Keratinocyte (primary cell): ENCODE data around the gene BLCAP. TPM values are rescaled to one million over a fixed set of nuclear protein-coding genes. Genes with fewer than 3 reads are reported as not detected.
"Not testable (repeated sequence)": the region's sequence is repeated elsewhere in the genome, so short reads cannot be mapped to it uniquely, and the experiment has no call there.

Experiments
- DNase-seq: peaks from one replicate; pipeline ENCODE4 v3.0.0-alpha.2; 2011; ENCODE audit warnings: low read depth, missing footprints, low spot score
- FAIRE-seq: peaks from 2 replicates; lab custom pipeline; 2011; peaks lifted over from hg19 to GRCh38; lab: Jason Lieb, UNC
- H2AFZ ChIP-seq: 2 replicates; pipeline ENCODE4 v1.6.0; 2012; ENCODE audit warnings: low read length, control low read depth, inconsistent platforms; ENCODE audit not compliant: control insufficient read depth
- H3K27ac ChIP-seq: 2 replicates; pipeline ENCODE4 v1.5.1; 2011; ENCODE audit warnings: low read length; ENCODE audit not compliant: control insufficient read depth, insufficient read depth
- H3K27me3 ChIP-seq: 3 replicates; pipeline ENCODE4 v1.6.0; 2011; ENCODE audit warnings: low read length; ENCODE audit not compliant: control insufficient read depth, insufficient read depth; ENCODE audit errors: extremely low read depth
- H3K36me3 ChIP-seq, 2 experiments: 2 replicates in 1 of 2; 3 replicates in 1 of 2; pipeline ENCODE4 v1.5.1; 2011; ENCODE audit warnings: low read length in 2 of 2, mild to moderate bottlenecking in 1 of 2; ENCODE audit not compliant: control insufficient read depth in 2 of 2, insufficient read depth in 2 of 2; ENCODE audit errors: extremely low read depth in 1 of 2
- H3K4me1 ChIP-seq: 3 replicates; pipeline ENCODE4 v1.5.1; 2011; ENCODE audit warnings: low read length; ENCODE audit not compliant: control insufficient read depth, insufficient read depth; ENCODE audit errors: extremely low read depth
- H3K4me2 ChIP-seq: 3 replicates; pipeline ENCODE4 v1.6.0; 2011; ENCODE audit warnings: low read depth, low read length; ENCODE audit not compliant: control insufficient read depth, insufficient read depth; ENCODE audit errors: extremely low read depth
- H3K4me3 ChIP-seq, 3 experiments: fragments of 200-600 bp in 1 of 3; sonication (generic) in 1 of 3; 2 replicates in 2 of 3; 3 replicates in 1 of 3; pipeline ENCODE4 v1.5.1; 2011 to 2016; ENCODE audit warnings: low read length in 3 of 3, mild to moderate bottlenecking in 3 of 3, control low read depth in 2 of 3, inconsistent platforms in 1 of 3, low read depth in 1 of 3, mixed read lengths in 1 of 3, mixed run types in 1 of 3, moderate library complexity in 1 of 3; ENCODE audit not compliant: control insufficient read depth in 2 of 3, insufficient read depth in 2 of 3; ENCODE audit errors: extremely low read depth in 1 of 3
- H3K79me2 ChIP-seq: 2 replicates; pipeline ENCODE4 v1.6.0; 2012; ENCODE audit warnings: low read length; ENCODE audit not compliant: control insufficient read depth, insufficient read depth
- H3K9ac ChIP-seq: 3 replicates; pipeline ENCODE4 v1.6.0; 2011; ENCODE audit warnings: low read length; ENCODE audit not compliant: control insufficient read depth, insufficient read depth; ENCODE audit errors: extremely low read depth
- H3K9me1 ChIP-seq: 3 replicates; pipeline ENCODE4 v1.6.0; 2011; ENCODE audit warnings: low read length; ENCODE audit not compliant: control insufficient read depth, insufficient read depth; ENCODE audit errors: extremely low read depth
- H3K9me3 ChIP-seq: 2 replicates; pipeline ENCODE4 v1.5.1; 2012; ENCODE audit warnings: low read depth, low read length; ENCODE audit not compliant: control insufficient read depth
- H4K20me1 ChIP-seq: 3 replicates; pipeline ENCODE4 v1.6.0; 2011; ENCODE audit warnings: low read length; ENCODE audit not compliant: control insufficient read depth, insufficient read depth; ENCODE audit errors: extremely low read depth
- CTCF ChIP-seq, 3 experiments: IDR thresholded peaks in 1 of 3; conservative IDR thresholded peaks in 1 of 3; optimal IDR thresholded peaks in 1 of 3; 2 replicates in 2 of 3; 3 replicates in 1 of 3; pipeline versions ENCODE3 to v1.5.1; 2011; ENCODE audit warnings: low read length in 3 of 3, mild to moderate bottlenecking in 3 of 3, moderate library complexity in 2 of 3, control low read depth in 1 of 3, inconsistent platforms in 1 of 3; ENCODE audit not compliant: insufficient read depth in 2 of 3; ENCODE audit errors: extremely low read depth in 1 of 3
- EZH2 ChIP-seq: IDR thresholded peaks from one replicate; pipeline ENCODE4 v1.6.1; 2012; ENCODE audit warnings: inconsistent platforms, mild to moderate bottlenecking, low read length, moderate library complexity
- dilution Hi-C: fragments of 300-500 bp; cut with MboI; formaldehyde crosslinking; loops from one replicate; pipeline ENCODE4 v1.7.0; 2020; ENCODE audit warnings: low sequenced_read_pairs; ENCODE audit not compliant: extremely low pct_ligation_motif_present
- polyA plus RNA-seq, 5 experiments: library from polyadenylated mRNA; depleted of rRNA in 3 of 5; stranded (reverse) in 3 of 5; stranded (forward) in 1 of 5; unstranded in 1 of 5; fragments of >200 nt; gene quantifications; 1 replicate in 1 of 5; 2 replicates in 3 of 5; 3 replicates in 1 of 5; pipeline versions ENCODE4 v1.2.1 to v1.2.3, GENCODE V29; 2011 to 2012; ENCODE audit warnings: missing spikeins in 2 of 5, low read depth in 1 of 5, low replicate concordance in 1 of 5

The BLCAP gene
- polyA plus RNA-seq, 1 donor (not counting 4 experiments of a cell fraction or from before 2014, with no cell fraction given): 209 TPM

GRCh38 chr20:37492096-37492625, 35.5 kb downstream of the BLCAP start:
- no peaks in the 10 kb centered on the region for H3K4me1 ChIP-seq
- dilution Hi-C loops: loop anchor here (25.0 kb wide), 1 partner anchor 230 kb away; the partner anchor contains the start of gene GHRH
- no peaks in the 10 kb centered on the region for H4K20me1 ChIP-seq
- no peak overlapping the region for H3K4me2 ChIP-seq
- no peak overlapping the region for H2AFZ ChIP-seq
- no peaks in the 10 kb centered on the region for H3K79me2 ChIP-seq
- H3K36me3 ChIP-seq: peaks cover 0 to 9% of the 10 kb centered on the region in 2 experiments
- TF ChIP-seq EZH2 (no peak), CTCF (optimal IDR thresholded peaks at IDR 0.05 in 1 of 3, IDR thresholded peaks at IDR 0.05 in 1 of 3, conservative IDR thresholded peaks at IDR 0.05 in 1 of 3; ENCODE audit: extremely low read depth in 1 of 3, insufficient read depth in 2 of 3, low read length in 3 of 3) (no peak)
- no peak overlapping the region for H3K9ac ChIP-seq
- H3K4me3 ChIP-seq: no peak overlapping the region
- no peaks in the 10 kb centered on the region for H3K9me1 ChIP-seq
- H3K9me3 ChIP-seq: no peaks in the 10 kb centered on the region
- FAIRE-seq (no peak), DNase-seq (no peak)
- no peak overlapping the region for H3K27ac ChIP-seq
- H3K27me3 ChIP-seq: no peaks in the 10 kb centered on the region

- no peaks in the 10 kb centered on the region for H3K79me2 ChIP-seq
- H4K20me1 ChIP-seq: no peaks in the 10 kb centered on the region
- H3K9me1 ChIP-seq: no peaks in the 10 kb centered on the region
- TF ChIP-seq EZH2 (no peak), CTCF (optimal IDR thresholded peaks at IDR 0.05 in 1 of 3, IDR thresholded peaks at IDR 0.05 in 1 of 3, conservative IDR thresholded peaks at IDR 0.05 in 1 of 3; ENCODE audit: extremely low read depth in 1 of 3, insufficient read depth in 2 of 3, low read length in 3 of 3) (no peak)
- no peaks in the 10 kb centered on the region for H3K4me1 ChIP-seq
- H3K27ac ChIP-seq: no peak overlapping the region
- no peak overlapping the region for H2AFZ ChIP-seq
- H3K4me3 ChIP-seq: no peak overlapping the region
- no peak overlapping the region for H3K9ac ChIP-seq
- H3K27me3 ChIP-seq: peaks cover 1% of the 10 kb centered on the region
- no peaks in the 10 kb centered on the region for H3K9me3 ChIP-seq
- FAIRE-seq (no peak), DNase-seq (no peak)
- peaks cover 0 to 9% of the 10 kb centered on the region in 2 experiments for H3K36me3 ChIP-seq
- dilution Hi-C loops: loop anchor here (25.0 kb wide), 1 partner anchor 229 kb away; the partner anchor contains the start of gene GHRH
- no peak overlapping the region for H3K4me2 ChIP-seq
Observed at GRCh38 chr20:37490663-37491350, 36.9 kb downstream of the BLCAP start.

GRCh38 chr20:37486209-37486608, 41.5 kb downstream of the BLCAP start:
- not testable (repeated sequence) for DNase-seq, H3K4me3 ChIP-seq, H3K79me2 ChIP-seq, H3K27ac ChIP-seq, FAIRE-seq, H3K27me3 ChIP-seq, H3K9me1 ChIP-seq, H4K20me1 ChIP-seq, H3K4me2 ChIP-seq, H3K4me1 ChIP-seq, H3K9me3 ChIP-seq, H3K9ac ChIP-seq, H2AFZ ChIP-seq, H3K36me3 ChIP-seq
- dilution Hi-C loops: loop anchor here (25.0 kb wide), 1 partner anchor 224 kb away; the partner anchor contains the start of gene GHRH
